IMR-90 (cell line): ENCODE results near the gene FAF1. TPM values are rescaled to one million over a fixed set of nuclear protein-coding genes. Genes with fewer than 3 reads are reported as not detected.

ENCODE experiments used
- ATAC-seq: fragments of 200-7000 bp; cut with Tn5 transposase; 2 replicates; pipeline ENCODE4 v1.9.1; 2020; ENCODE audit warnings: low read depth, mild to moderate bottlenecking, moderate library complexity
- BruUV-seq: library from RNA; stranded (reverse); fragments of 400-500 nt; replicated peaks from 2 replicates; lab custom pipeline; 2021; lab: Mats Ljungman, UMichigan
- CTCF ChIA-PET: fragments of 300-600 bp; formaldehyde crosslinking; extraction: SDS; loops from one replicate; lab custom pipeline; 2021; ENCODE audit warnings: antibody characterized with exemption; lab: Yijun Ruan, JAX
- POLR2A ChIA-PET: fragments of 300-600 bp; sonication (Branson Sonifier 250); formaldehyde crosslinking; loops from one replicate; lab custom pipeline; 2022; ENCODE audit warnings: antibody characterized with exemption; ENCODE audit not compliant: unreplicated experiment; lab: Charles Lee
- DNase-seq: peaks from one replicate; pipeline ENCODE4 v3.0.0; 2013
- H2AFZ ChIP-seq: replicated peaks from 2 replicates; pipeline ENCODE3; 2013; ENCODE audit warnings: low read length, mild to moderate bottlenecking; ENCODE audit not compliant: poor library complexity
- H2AK5ac ChIP-seq: 2 replicates; pipeline ENCODE4 v1.6.1; 2013; ENCODE audit warnings: low read depth, low read length, inconsistent platforms
- H2AK9ac ChIP-seq: replicated peaks from 2 replicates; pipeline ENCODE3; 2013; ENCODE audit warnings: mild to moderate bottlenecking, low read depth, low read length, moderate library complexity; ENCODE audit not compliant: poor library complexity
- H2BK120ac ChIP-seq: 2 replicates; pipeline ENCODE4 v1.6.1; 2013; ENCODE audit warnings: low read depth, low read length, inconsistent platforms
- H2BK15ac ChIP-seq: 3 replicates; pipeline ENCODE4 v1.6.1; 2013; ENCODE audit warnings: low read depth, low read length, inconsistent platforms
- H2BK20ac ChIP-seq: 2 replicates; pipeline ENCODE4 v1.6.1; 2013; ENCODE audit warnings: low read depth, mild to moderate bottlenecking, inconsistent platforms, low read length, moderate library complexity
- H2BK5ac ChIP-seq: 2 replicates; pipeline ENCODE4 v1.6.1; 2013; ENCODE audit warnings: mild to moderate bottlenecking, low read depth, low read length, inconsistent platforms; ENCODE audit not compliant: poor library complexity, severe bottlenecking
- H3K14ac ChIP-seq: replicated peaks from 2 replicates; pipeline ENCODE4 v1.6.1; 2013; ENCODE audit warnings: low read depth, low read length, inconsistent platforms
- H3K18ac ChIP-seq: 2 replicates; pipeline ENCODE4 v1.6.1; 2013; ENCODE audit warnings: low read depth, low read length, control low read depth
- H3K23ac ChIP-seq: 2 replicates; pipeline ENCODE4 v1.6.1; 2013; ENCODE audit warnings: low read depth, low read length, inconsistent platforms
- H3K27ac ChIP-seq: 2 replicates; pipeline ENCODE4 v1.5.1; 2013; ENCODE audit warnings: mild to moderate bottlenecking, control low read depth, low read length; ENCODE audit not compliant: insufficient read depth
- H3K27me3 ChIP-seq: 2 replicates; pipeline ENCODE4 v1.6.1; 2013; ENCODE audit warnings: low read length; ENCODE audit not compliant: control insufficient read depth, insufficient read depth
- H3K36me3 ChIP-seq: 2 replicates; pipeline ENCODE4 v1.6.1; 2013; ENCODE audit warnings: low read length, mixed read lengths; ENCODE audit not compliant: control insufficient read depth, insufficient read depth
- H3K4ac ChIP-seq: 2 replicates; pipeline ENCODE4 v1.6.1; 2013; ENCODE audit warnings: low read depth, low read length, inconsistent platforms
- H3K4me1 ChIP-seq: 2 replicates; pipeline ENCODE4 v1.6.1; 2013; ENCODE audit warnings: low read length, mixed read lengths; ENCODE audit not compliant: control insufficient read depth, insufficient read depth
- H3K4me2 ChIP-seq: 2 replicates; pipeline ENCODE4 v1.6.1; 2013; ENCODE audit warnings: low read depth, mild to moderate bottlenecking, control low read depth, low read length, moderate library complexity
- H3K4me3 ChIP-seq: 2 replicates; pipeline ENCODE4 v1.5.1; 2013; ENCODE audit warnings: low read depth, mild to moderate bottlenecking, control low read depth, low read length, moderate library complexity; ENCODE audit not compliant: insufficient read depth
- H3K56ac ChIP-seq: 2 replicates; pipeline ENCODE4 v1.6.1; 2013; ENCODE audit warnings: low read length, inconsistent platforms; ENCODE audit not compliant: insufficient read depth; ENCODE audit errors: extremely low read depth
- H3K79me1 ChIP-seq, 2 experiments: 2 replicates each; pipeline ENCODE4 v1.6.1; 2013; ENCODE audit warnings: low read length in 2 of 2, inconsistent platforms in 1 of 2, low read depth in 1 of 2
- H3K9ac ChIP-seq: 2 replicates; pipeline ENCODE4 v1.6.1; 2013; ENCODE audit warnings: low read depth, low read length, control low read depth
- H3K9me1 ChIP-seq: 2 replicates; pipeline ENCODE4 v1.6.1; 2013; ENCODE audit warnings: low read length, inconsistent platforms; ENCODE audit not compliant: insufficient read depth
- H3K9me3 ChIP-seq: 2 replicates; pipeline ENCODE4 v1.6.1; 2013; ENCODE audit warnings: low read length; ENCODE audit not compliant: control insufficient read depth, insufficient read depth
- H4K20me1 ChIP-seq: 2 replicates; pipeline ENCODE4 v1.6.1; 2013; ENCODE audit warnings: low read length, inconsistent platforms; ENCODE audit not compliant: insufficient read depth
- H4K5ac ChIP-seq: 2 replicates; pipeline ENCODE4 v1.6.1; 2013; ENCODE audit warnings: mild to moderate bottlenecking, low read depth, low read length, control low read depth
- H4K8ac ChIP-seq, 2 experiments: 2 replicates each; pipeline ENCODE4 v1.6.1; 2013; ENCODE audit warnings: low read depth in 2 of 2, low read length in 2 of 2, control low read depth in 1 of 2, inconsistent platforms in 1 of 2
- H4K91ac ChIP-seq: 2 replicates; pipeline ENCODE4 v1.6.1; 2013; ENCODE audit warnings: low read depth, low read length, inconsistent platforms; ENCODE audit not compliant: insufficient read depth
- CTCF ChIP-seq: conservative IDR thresholded peaks from 2 replicates; pipeline ENCODE4 v1.5.1; 2012; ENCODE audit warnings: mild to moderate bottlenecking, low read depth, low read length, improper control_type of control experiment
- FOS ChIP-seq: fragments of 150-350 bp; IDR thresholded peaks from 2 replicates; pipeline ENCODE4 v1.6.1; 2016; ENCODE audit warnings: low read depth, low read length
- NFE2L2 ChIP-seq: fragments of 150-350 bp; IDR thresholded peaks from 2 replicates; pipeline ENCODE4 v1.6.1; 2016; ENCODE audit warnings: low read depth, mild to moderate bottlenecking, low read length
- WGBS, 2 experiments: methylation state at CpG; one replicate each; pipeline versions ENCODE4 v1.1.5 to v1.1.7; 2013; ENCODE audit warnings: missing lambda C conversion rate in 2 of 2; ENCODE audit not compliant: insufficient read length in 1 of 2; ENCODE audit errors: extremely low coverage in 2 of 2; 5-methylcytosine and 5-hydroxymethylcytosine counted together
- dilution Hi-C: fragments of 300-500 bp; cut with HindIII; formaldehyde crosslinking; loops from one replicate; pipeline ENCODE4 v1.14.3; 2018; ENCODE audit warnings: low sequenced_read_pairs; ENCODE audit not compliant: unreplicated experiment
- in situ Hi-C: fragments of 300-500 bp; cut with MboI; formaldehyde crosslinking; loops from 3 replicates; pipeline ENCODE4 v1.14.3; 2019; ENCODE audit warnings: low sequenced_read_pairs, inconsistent platforms, mixed read lengths
- intact Hi-C: fragments of 100-400 bp; cut with micrococcal nuclease; formaldehyde crosslinking; loops from 2 replicates; pipeline ENCODE4 v1.10.0; 2022
- polyA plus RNA-seq, 3 experiments: library from polyadenylated mRNA; depleted of rRNA; stranded (reverse); fragments of >200 nt; gene quantifications; 2 replicates each; pipeline ENCODE4 v1.2.3, GENCODE V29; 2012; ENCODE audit warnings: low replicate concordance in 1 of 3
- total RNA-seq: library from RNA; depleted of rRNA; stranded (reverse); fragments of >200 nt; gene quantifications from 2 replicates; pipeline ENCODE4 v1.2.3, GENCODE V29; 2012
- TF ChIP-seq, protein P1 (sequence below): fragments of 150-350 bp; IDR thresholded peaks from 2 replicates; pipeline ENCODE4 v1.6.1; 2017; ENCODE audit warnings: mild to moderate bottlenecking, antibody characterized with exemption, low read length, low read depth

The FAF1 gene
- total and polyA plus RNA-seq, 2 of the 4 experiments (the other 2 are of a cell fraction): 18.8 to 72.9 TPM

DNA sequence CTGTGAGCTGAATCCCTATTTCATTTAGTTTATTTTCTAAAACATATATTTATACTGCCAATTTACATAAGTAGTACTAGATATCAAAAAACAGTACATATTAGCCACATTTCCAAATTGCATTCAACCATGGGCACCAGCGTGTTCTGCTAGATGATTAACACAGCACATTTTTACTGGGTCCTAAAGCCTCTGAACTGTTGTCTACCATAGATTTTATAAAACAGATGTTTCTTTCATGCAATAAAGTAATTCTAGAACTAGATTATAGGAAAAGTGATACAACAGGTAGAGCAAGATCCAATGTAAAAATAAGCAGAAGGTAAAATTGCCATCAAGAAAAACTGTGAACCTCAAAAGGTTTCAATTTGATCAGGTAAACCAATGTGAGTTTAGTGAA lies 108.6 kb downstream of the FAF1 start:
- ATAC-seq (no peak), DNase-seq (no peak)
- Histone ChIP-seq H2BK15ac (no peak overlapping the region), H4K91ac (no peak overlapping the region), H2AK9ac (no peak overlapping the region), H3K14ac (no peak overlapping the region), H3K4me1 (no peaks in the 10 kb centered on the region), H3K27me3 (no peaks in the 10 kb centered on the region), H3K79me1 (peaks cover 0 to 3% of the 10 kb centered on the region in 2 experiments; a peak in 1 of 4 replicates), H2BK5ac (no peak overlapping the region), H2AFZ (no peak overlapping the region), H3K9me3 (no peaks in the 10 kb centered on the region), H3K9me1 (no peaks in the 10 kb centered on the region), H3K4me2 (no peak overlapping the region), H3K23ac (no peak overlapping the region), H3K18ac (no peak overlapping the region), H3K4ac (no peak overlapping the region), H4K8ac (no peak overlapping the region), H4K5ac (no peak overlapping the region), H3K4me3 (no peak overlapping the region), H4K20me1 (no peaks in the 10 kb centered on the region), H3K27ac (no peak overlapping the region), H2AK5ac (no peak overlapping the region), H3K36me3 (no peaks in the 10 kb centered on the region), H2BK120ac (no peak overlapping the region), H3K56ac (no peak overlapping the region), H3K9ac (no peak overlapping the region), H2BK20ac (no peak overlapping the region)
- in situ Hi-C loops: no loop called here
- intact Hi-C loops: no loop called here
- no TSS peak for BruUV-seq
- TF ChIP-seq, protein P1, sequence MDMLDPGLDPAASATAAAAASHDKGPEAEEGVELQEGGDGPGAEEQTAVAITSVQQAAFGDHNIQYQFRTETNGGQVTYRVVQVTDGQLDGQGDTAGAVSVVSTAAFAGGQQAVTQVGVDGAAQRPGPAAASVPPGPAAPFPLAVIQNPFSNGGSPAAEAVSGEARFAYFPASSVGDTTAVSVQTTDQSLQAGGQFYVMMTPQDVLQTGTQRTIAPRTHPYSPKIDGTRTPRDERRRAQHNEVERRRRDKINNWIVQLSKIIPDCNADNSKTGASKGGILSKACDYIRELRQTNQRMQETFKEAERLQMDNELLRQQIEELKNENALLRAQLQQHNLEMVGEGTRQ: no peak
- TF ChIP-seq FOS (no peak), NFE2L2 (no peak), CTCF (no peak)
- ChIA-PET CTCF (no interaction called here), POLR2A (no interaction called here)
- dilution Hi-C loops: no loop called here
- no CpG with 5 or more reads among the region's 1 CpG for WGBS, 2 experiments
